OCI-LY3 (cell line): ENCODE data around the gene FBXO46.

Source experiments
- EZH2phosphoT487 ChIP-seq: fragments of 200-600 bp; shearing (Covaris generic); IDR thresholded peaks from 2 replicates; pipeline ENCODE4 v1.6.1; 2018; ENCODE audit warnings: antibody characterized with exemption, mixed run types, low read depth
- TF ChIP-seq, protein P1 (sequence below): fragments of 200-600, 300-600 bp; sonication (generic); IDR thresholded peaks from 2 replicates; pipeline ENCODE4 v1.5.1; 2014; ENCODE audit warnings: antibody characterized with exemption, low read length, low read depth

DNA sequence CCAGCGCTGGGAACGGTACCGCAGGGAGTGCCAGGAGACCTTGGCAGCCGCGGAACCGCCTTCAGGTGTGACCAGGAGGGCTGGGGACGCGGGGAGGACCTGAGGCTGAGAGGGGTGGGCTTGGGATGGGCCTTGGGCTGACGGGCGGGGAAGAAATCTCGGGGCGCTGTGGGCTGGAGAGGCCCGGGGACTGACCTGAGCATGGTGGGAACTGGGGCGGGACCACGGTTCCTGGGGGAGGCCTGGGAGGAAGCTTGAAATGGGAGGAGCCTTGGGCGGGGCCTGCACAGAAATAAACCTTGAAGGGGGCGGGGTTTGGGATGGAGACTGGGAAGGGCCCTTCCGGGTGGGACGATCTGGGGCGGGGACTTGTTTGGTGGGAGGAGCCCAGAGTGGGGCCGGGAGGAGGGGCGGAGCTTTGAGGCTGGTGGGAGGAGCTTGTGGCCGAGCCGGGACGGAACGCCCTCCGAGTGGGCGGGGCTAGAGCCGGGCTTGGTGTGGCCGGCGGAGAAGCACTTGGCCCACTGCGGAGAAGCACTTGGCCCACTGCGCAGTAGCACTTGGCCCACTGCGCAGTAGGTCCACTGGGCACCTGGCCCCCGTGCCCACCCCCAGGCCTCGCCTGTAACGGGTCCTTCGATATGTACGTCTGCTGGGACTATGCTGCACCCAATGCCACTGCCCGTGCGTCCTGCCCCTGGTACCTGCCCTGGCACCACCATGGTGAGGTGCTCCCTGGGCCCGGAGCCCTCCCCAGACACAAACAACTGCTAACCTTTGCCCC, 59.8 kb downstream of the FBXO46 start:
- TF ChIP-seq, protein P1, sequence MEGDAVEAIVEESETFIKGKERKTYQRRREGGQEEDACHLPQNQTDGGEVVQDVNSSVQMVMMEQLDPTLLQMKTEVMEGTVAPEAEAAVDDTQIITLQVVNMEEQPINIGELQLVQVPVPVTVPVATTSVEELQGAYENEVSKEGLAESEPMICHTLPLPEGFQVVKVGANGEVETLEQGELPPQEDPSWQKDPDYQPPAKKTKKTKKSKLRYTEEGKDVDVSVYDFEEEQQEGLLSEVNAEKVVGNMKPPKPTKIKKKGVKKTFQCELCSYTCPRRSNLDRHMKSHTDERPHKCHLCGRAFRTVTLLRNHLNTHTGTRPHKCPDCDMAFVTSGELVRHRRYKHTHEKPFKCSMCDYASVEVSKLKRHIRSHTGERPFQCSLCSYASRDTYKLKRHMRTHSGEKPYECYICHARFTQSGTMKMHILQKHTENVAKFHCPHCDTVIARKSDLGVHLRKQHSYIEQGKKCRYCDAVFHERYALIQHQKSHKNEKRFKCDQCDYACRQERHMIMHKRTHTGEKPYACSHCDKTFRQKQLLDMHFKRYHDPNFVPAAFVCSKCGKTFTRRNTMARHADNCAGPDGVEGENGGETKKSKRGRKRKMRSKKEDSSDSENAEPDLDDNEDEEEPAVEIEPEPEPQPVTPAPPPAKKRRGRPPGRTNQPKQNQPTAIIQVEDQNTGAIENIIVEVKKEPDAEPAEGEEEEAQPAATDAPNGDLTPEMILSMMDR, result no peak
- TF ChIP-seq EZH2phosphoT487, result no peak
